Activated CD4-positive, alpha-beta T cell treated with anti-CD3 and anti-CD28 coated beads for 24 hours (primary cell): ENCODE measurements around the gene CHAC1.

ENCODE experiments used
- DNase-seq, 2 donors: peaks; one replicate each; pipeline ENCODE4 v3.0.0-alpha.2; 2020; ENCODE audit warnings: low read depth in 2 of 2

The CHAC1 gene

GRCh38 chr15:40952901-40953712, at the start of gene CHAC1:
TSS of gene CHAC1 (plus strand) at chr15:40953471. CDS start at chr15:40953584, 113 bp downstream.
- peak; percentile 93 to 95 for DNase-seq

- no peak for DNase-seq
Measured at GRCh38 chr15:40904552-40905201, 48.6 kb upstream of the CHAC1 start.

- DNase-seq, result peak; percentile 64 to 76
Measured at GRCh38 chr15:40906091-40906990, 46.9 kb upstream of the CHAC1 start.

GRCh38 chr15:40906991-40907802, 46.1 kb upstream of the CHAC1 start:
- DNase-seq, result no peak

GRCh38 chr15:40908095-40908494, 45.2 kb upstream of the CHAC1 start:
- DNase-seq, result no peak

- no peak for DNase-seq
Measured at GRCh38 chr15:40909662-40910630, 43.3 kb upstream of the CHAC1 start.

- DNase-seq, result no peak
Measured at GRCh38 chr15:40911141-40911540, 42.1 kb upstream of the CHAC1 start.

- DNase-seq, result no peak
Measured at GRCh38 chr15:40911693-40912092, 41.6 kb upstream of the CHAC1 start.

GRCh38 chr15:40912478-40912877, 40.8 kb upstream of the CHAC1 start:
- no peak for DNase-seq

GRCh38 chr15:40914013-40914412, 39.3 kb upstream of the CHAC1 start:
- DNase-seq, result no peak

- no peak for DNase-seq
Measured at GRCh38 chr15:40914486-40914885, 38.8 kb upstream of the CHAC1 start.

DNA sequence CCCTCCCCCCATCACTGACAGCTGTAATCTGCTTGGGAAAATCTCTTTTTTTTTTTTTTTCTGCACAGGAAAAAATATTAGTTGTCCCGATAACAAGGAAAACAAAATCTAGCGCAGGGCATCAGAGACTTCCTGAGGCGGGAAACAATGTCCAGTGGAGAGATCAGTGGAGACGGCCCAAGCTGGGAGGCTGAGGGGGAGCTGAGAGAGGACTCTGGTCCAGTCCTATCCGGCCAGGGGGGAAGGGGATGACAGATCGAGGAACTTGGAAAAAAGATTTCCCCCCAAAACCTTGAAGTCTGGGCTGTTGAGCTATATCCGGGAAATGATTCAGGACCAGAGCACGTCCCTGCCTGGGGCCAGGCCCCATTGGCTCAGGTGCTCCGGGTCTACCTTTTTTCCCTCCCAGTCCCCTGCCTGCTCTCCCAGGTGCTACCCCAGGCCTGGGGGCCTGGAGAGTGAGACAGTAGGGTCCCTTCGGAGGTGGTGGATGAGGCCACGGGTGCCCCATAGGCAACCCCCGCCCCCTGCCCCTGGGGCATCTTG, 38.1 kb upstream of the CHAC1 start:
- no peak for DNase-seq

DNA sequence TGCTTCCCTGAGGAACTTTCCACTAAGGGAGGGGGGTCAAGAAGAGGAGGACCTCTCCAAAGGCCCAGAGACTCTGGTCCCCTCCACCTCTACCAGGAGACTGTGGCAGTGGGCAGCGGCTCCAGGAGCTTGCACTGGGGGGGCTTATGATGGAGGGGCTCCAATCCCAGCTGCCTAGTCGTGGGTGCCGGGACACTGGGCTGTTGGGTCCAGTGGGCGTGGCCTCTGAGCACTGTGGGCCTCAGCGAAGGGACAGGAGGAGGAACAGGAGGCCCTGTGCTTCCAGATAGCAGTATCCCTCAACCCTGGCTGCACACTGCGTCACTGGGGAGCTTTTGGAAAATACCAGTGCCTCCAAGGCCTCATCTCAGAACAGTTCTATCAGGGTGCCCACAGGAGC, 37.6 kb upstream of the CHAC1 start:
- DNase-seq, result no peak

DNA sequence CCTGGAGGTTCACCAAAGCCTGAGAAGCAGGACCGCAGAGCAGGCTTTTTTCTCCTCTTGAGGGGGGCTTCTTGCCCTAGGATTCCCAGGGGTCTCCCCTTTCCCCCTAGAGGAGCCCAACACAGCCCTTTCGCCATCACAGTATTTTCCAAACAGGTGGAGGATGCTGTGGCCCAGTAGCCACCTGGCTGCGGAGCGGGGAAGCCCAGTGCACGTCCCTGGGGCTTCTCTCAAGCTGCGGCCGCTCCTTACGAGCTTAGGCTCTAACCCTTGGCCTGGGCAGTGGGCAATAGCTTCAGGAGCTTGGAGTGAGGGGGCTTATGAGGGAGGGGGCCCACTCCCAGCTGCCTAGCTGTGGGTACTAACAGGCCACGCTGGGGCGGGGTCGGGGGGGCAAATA, 35.7 kb upstream of the CHAC1 start:
- no peak for DNase-seq

GRCh38 chr15:40918146-40918798, 35.0 kb upstream of the CHAC1 start:
- no peak for DNase-seq

GRCh38 chr15:40918799-40919392, 34.4 kb upstream of the CHAC1 start:
- DNase-seq, result no peak

DNA sequence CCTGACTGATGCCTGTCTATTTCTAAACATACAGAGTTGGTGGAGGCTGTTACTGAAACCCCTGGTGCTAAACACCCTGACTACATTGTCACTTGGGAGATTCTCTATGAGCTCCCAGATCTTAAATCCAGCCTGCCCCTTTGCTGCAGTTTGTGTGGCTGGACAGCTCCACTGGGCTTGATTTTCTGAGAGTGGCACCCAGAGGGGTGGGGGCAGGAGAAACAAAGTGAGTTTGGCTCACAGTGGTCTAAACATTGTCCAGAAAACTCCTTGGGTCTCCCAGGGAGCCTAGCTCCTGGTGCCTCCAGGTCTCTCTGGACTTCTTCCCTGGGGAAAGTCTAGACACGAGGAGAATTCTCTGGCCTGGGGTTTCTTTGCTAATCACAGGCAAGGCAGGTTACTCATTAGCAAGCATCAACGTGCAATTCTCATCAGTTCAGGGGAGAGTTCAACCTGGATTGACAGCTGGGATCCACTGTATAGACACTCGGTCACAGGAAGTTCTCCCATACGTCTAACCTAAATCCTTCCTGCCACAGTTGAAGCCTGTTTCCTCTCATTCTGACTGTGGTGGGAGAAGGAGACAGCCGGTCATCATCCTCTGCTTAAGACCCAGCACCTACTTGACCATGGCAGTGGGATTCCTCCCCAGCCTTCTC, 31.2 kb upstream of the CHAC1 start:
- no peak for DNase-seq

DNA sequence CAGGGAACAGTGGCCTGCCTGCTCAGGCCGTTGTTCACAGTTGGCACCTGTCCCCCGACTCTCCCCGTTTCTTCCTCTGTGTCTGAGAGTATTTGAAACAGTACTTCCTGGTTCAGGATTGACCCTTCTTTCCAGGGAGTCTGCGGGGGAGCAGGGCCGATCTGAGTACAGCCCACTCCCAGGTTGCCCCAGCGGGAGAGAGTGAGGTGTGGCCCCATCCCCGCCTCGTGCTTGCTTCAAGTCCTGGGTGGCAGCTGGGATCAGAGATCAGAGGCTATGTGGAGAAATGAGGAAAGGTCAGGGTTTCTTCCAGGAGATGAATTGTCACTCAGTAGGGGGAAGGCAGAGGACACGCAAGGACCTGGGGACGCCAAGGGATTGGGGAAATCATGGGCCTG, 30.7 kb upstream of the CHAC1 start:
- DNase-seq, result no peak
